ENCODE results near the gene KDM1A. TPM values are rescaled to one million over a fixed set of nuclear protein-coding genes. Genes with fewer than 3 reads are reported as not detected.
A peak's percentile ranks its signal among the peaks of the same experiment; 100 is the strongest.

Gene KDM1A
- total and polyA plus RNA-seq, 2 donors: 34.8 to 118 TPM

DNA sequence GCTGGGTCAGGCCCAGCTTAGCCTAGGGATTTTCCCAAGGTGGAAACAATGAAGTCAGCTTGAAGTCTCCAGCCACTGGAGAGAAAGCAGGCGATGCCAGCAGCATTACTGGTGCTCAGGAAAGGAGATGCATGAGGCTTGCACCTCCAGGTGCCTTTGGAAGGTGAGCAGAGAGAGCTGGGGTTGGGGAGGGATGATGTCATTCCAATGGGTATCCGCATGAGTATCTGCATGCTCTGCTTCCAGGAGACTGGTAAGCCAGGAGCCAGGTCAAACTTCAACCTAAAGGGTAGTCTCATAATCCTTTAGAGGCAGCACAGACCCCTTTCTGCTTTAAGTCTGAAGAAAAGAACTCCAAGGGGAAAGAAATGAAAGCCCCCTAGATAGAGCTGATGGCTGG is 68.8 kb downstream of the KDM1A start:
- H3K27ac ChIP-seq (ENCODE audit: low read depth in 1 of 2, low read length in 1 of 2): no peak overlapping the region
- WGBS: 97% methylated on average over 2 of the region's 2 CpGs
- DNase-seq (ENCODE audit: low read depth in 6 of 9, low spot score in 9 of 9): no peak

DNA sequence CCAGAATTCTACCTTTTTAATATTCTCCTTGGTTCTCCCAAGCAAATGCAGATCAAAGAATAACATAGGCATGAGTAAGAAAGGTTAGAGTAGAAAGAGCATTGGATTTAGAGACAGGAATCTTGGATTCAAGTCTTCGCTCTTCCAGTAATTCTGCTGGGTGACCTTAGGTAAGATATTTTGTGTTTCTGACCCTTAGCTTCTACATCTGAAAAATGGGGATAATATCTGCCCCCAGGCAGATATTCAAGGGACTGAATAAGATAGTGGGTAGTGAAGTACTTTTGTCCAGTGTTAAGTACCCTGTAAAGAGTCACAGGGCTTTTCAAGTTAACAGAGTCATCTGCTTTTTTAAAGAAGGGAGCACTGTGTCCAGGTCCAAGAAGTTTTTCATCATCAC is 70.8 kb downstream of the KDM1A start:
- H3K4me1 ChIP-seq (ENCODE audit: control insufficient read depth in 2 of 2, insufficient read depth in 2 of 2, low read length in 2 of 2): no peaks in the 10 kb centered on the region
- 99% methylated on average over 1 of the region's 1 CpG for WGBS
- no peak overlapping the region for H3K4me3 ChIP-seq (ENCODE audit: low read length in 2 of 2)
- H3K27me3 ChIP-seq (ENCODE audit: control insufficient read depth in 2 of 2, insufficient read depth in 1 of 2, low read length in 1 of 2): no peaks in the 10 kb centered on the region
- no peaks in the 10 kb centered on the region for H3K9me3 ChIP-seq (ENCODE audit: control insufficient read depth in 2 of 2, insufficient read depth in 1 of 2, low read length in 1 of 2)
- H3K27ac ChIP-seq (ENCODE audit: low read depth in 1 of 2, low read length in 1 of 2): no peak overlapping the region
- DNase-seq (ENCODE audit: low read depth in 6 of 9, low spot score in 9 of 9): no peak
- peaks cover 65 to 74% of the 10 kb centered on the region in 2 donors for H3K36me3 ChIP-seq (ENCODE audit: control insufficient read depth in 2 of 2, insufficient read depth in 2 of 2, low read length in 1 of 2)

More for the DNA sequence above, 68.8 kb downstream of the KDM1A start:
- Histone ChIP-seq H3K4me1 (ENCODE audit: control insufficient read depth in 2 of 2, insufficient read depth in 2 of 2, low read length in 2 of 2) (no peaks in the 10 kb centered on the region), H3K36me3 (ENCODE audit: control insufficient read depth in 2 of 2, insufficient read depth in 2 of 2, low read length in 1 of 2) (peaks cover 69 to 81% of the 10 kb centered on the region in 2 donors), H3K27me3 (ENCODE audit: control insufficient read depth in 2 of 2, insufficient read depth in 1 of 2, low read length in 1 of 2) (no peaks in the 10 kb centered on the region), H3K4me3 (ENCODE audit: low read length in 2 of 2) (no peak overlapping the region), H3K9me3 (ENCODE audit: control insufficient read depth in 2 of 2, insufficient read depth in 1 of 2, low read length in 1 of 2) (no peaks in the 10 kb centered on the region)

DNA sequence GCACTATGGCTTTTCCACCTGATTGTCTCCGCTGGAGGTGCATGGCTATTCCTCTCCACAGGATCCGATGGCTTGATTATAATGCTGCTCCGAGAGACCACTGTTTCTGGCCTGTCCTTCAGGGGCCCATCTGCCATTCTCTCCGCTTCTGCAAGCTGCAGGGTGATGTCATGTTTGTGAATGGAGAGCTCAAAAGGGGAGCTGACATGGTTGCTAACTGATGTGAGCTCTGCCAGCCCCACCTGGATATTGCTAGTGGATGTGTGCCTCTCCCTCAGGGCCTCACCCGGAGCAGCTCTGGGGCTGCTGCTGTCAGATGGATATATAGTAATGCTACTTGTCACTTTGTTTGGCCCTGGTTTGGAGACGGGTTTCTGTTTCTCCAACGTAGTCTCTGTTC is 72.3 kb downstream of the KDM1A start:
- Histone ChIP-seq H3K27me3 (ENCODE audit: control insufficient read depth in 2 of 2, insufficient read depth in 1 of 2, low read length in 1 of 2) (no peaks in the 10 kb centered on the region), H3K4me1 (ENCODE audit: control insufficient read depth in 2 of 2, insufficient read depth in 2 of 2, low read length in 2 of 2) (no peaks in the 10 kb centered on the region), H3K4me3 (ENCODE audit: low read length in 2 of 2) (no peak overlapping the region), H3K36me3 (ENCODE audit: control insufficient read depth in 2 of 2, insufficient read depth in 2 of 2, low read length in 1 of 2) (peaks cover 56 to 61% of the 10 kb centered on the region in 2 donors), H3K27ac (ENCODE audit: low read depth in 1 of 2, low read length in 1 of 2) (no peak overlapping the region), H3K9me3 (ENCODE audit: control insufficient read depth in 2 of 2, insufficient read depth in 1 of 2, low read length in 1 of 2) (no peaks in the 10 kb centered on the region)
- WGBS: 97% methylated on average over 7 of the region's 7 CpGs
- DNase-seq (ENCODE audit: low read depth in 6 of 9, low spot score in 9 of 9): no peak

- H3K27me3 ChIP-seq (ENCODE audit: control insufficient read depth in 2 of 2, insufficient read depth in 1 of 2, low read length in 1 of 2): no peaks in the 10 kb centered on the region
- WGBS: 88% methylated on average over 12 of the region's 12 CpGs
- H3K27ac ChIP-seq (ENCODE audit: low read depth in 1 of 2, low read length in 1 of 2): no peak overlapping the region
- H3K4me3 ChIP-seq (ENCODE audit: low read length in 2 of 2): no peak overlapping the region
- no peaks in the 10 kb centered on the region for H3K4me1 ChIP-seq (ENCODE audit: control insufficient read depth in 2 of 2, insufficient read depth in 2 of 2, low read length in 2 of 2)
- no peak for DNase-seq (ENCODE audit: low read depth in 6 of 9, low spot score in 9 of 9)
- H3K36me3 ChIP-seq (ENCODE audit: control insufficient read depth in 2 of 2, insufficient read depth in 2 of 2, low read length in 1 of 2): peaks cover 47 to 52% of the 10 kb centered on the region in 2 donors
- H3K9me3 ChIP-seq (ENCODE audit: control insufficient read depth in 2 of 2, insufficient read depth in 1 of 2, low read length in 1 of 2): no peaks in the 10 kb centered on the region
Measured at GRCh38 chr1:23092447-23092846, 73.2 kb downstream of the KDM1A start.

- 98% methylated on average over 6 of the region's 6 CpGs for WGBS
- no peak overlapping the region for H3K4me3 ChIP-seq (ENCODE audit: low read length in 2 of 2)
- no peaks in the 10 kb centered on the region for H3K9me3 ChIP-seq (ENCODE audit: control insufficient read depth in 2 of 2, insufficient read depth in 1 of 2, low read length in 1 of 2)
- H3K36me3 ChIP-seq (ENCODE audit: control insufficient read depth in 2 of 2, insufficient read depth in 2 of 2, low read length in 1 of 2): peaks cover 16 to 21% of the 10 kb centered on the region in 2 donors
- peaks cover 0 to 4% of the 10 kb centered on the region in 2 donors for H3K4me1 ChIP-seq (ENCODE audit: control insufficient read depth in 2 of 2, insufficient read depth in 2 of 2, low read length in 2 of 2)
- H3K27me3 ChIP-seq (ENCODE audit: control insufficient read depth in 2 of 2, insufficient read depth in 1 of 2, low read length in 1 of 2): no peaks in the 10 kb centered on the region
- DNase-seq (ENCODE audit: low read depth in 6 of 9, low spot score in 9 of 9): no peak
- H3K27ac ChIP-seq (ENCODE audit: low read depth in 1 of 2, low read length in 1 of 2): no peak overlapping the region
Measured at GRCh38 chr1:23097316-23097715, 78.0 kb downstream of the KDM1A start.

DNA sequence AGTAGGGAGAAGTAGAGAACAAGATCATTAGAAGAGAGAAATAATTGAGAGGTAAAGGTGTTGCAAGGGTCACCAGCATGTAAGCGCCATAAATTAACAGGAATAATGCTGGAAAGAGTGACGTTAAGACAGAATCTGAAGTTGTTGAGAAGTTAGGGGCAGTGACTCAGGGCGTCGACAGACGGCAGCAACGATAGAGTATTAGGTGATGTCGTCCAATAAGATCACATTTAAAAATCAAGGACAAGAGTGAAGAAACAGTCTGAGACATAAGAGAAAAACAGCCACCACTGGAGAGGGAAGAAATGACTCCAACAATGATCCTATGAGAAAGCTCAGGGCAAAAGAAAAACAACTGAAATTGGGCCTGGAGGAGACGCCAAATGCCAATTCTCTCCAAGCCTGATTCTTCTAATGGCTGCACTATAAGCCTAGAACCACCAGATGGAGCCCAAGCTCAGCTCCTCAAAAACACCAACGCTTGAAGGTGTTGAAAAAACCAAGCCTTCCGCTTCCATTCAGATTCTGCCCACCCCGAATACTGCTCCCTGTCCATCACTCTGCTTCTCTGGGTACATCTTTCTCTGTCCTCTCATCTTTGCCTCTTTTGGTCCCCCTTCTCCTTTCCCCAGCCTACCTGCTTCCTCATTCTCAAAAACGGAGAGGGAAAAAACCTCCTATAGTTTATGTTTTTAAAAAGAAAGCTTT is 79.3 kb downstream of the KDM1A start:
- H3K4me3 ChIP-seq (ENCODE audit: low read length in 2 of 2): no peak overlapping the region
- H3K27ac ChIP-seq (ENCODE audit: low read depth in 1 of 2, low read length in 1 of 2): no peak overlapping the region
- no peaks in the 10 kb centered on the region for H3K27me3 ChIP-seq (ENCODE audit: control insufficient read depth in 2 of 2, insufficient read depth in 1 of 2, low read length in 1 of 2)
- 74% methylated on average over 12 of the region's 12 CpGs for WGBS
- H3K4me1 ChIP-seq (ENCODE audit: control insufficient read depth in 2 of 2, insufficient read depth in 2 of 2, low read length in 2 of 2): peaks cover 0 to 4% of the 10 kb centered on the region in 2 donors
- H3K9me3 ChIP-seq (ENCODE audit: control insufficient read depth in 2 of 2, insufficient read depth in 1 of 2, low read length in 1 of 2): no peaks in the 10 kb centered on the region
- peak; percentile 14 to 80 (median 60) for DNase-seq (ENCODE audit: low read depth in 6 of 9, low spot score in 9 of 9)
- H3K36me3 ChIP-seq (ENCODE audit: control insufficient read depth in 2 of 2, insufficient read depth in 2 of 2, low read length in 1 of 2): peaks cover 7 to 8% of the 10 kb centered on the region in 2 donors

GRCh38 chr1:23099171-23099536 is 79.9 kb downstream of the KDM1A start:
- Histone ChIP-seq H3K4me3 (ENCODE audit: low read length in 2 of 2) (no peak overlapping the region), H3K27ac (ENCODE audit: low read depth in 1 of 2, low read length in 1 of 2) (no peak overlapping the region), H3K4me1 (ENCODE audit: control insufficient read depth in 2 of 2, insufficient read depth in 2 of 2, low read length in 2 of 2) (peaks cover 0 to 6% of the 10 kb centered on the region in 2 donors), H3K36me3 (ENCODE audit: control insufficient read depth in 2 of 2, insufficient read depth in 2 of 2, low read length in 1 of 2) (peaks cover 2 to 3% of the 10 kb centered on the region in 2 donors), H3K27me3 (ENCODE audit: control insufficient read depth in 2 of 2, insufficient read depth in 1 of 2, low read length in 1 of 2) (no peaks in the 10 kb centered on the region), H3K9me3 (ENCODE audit: control insufficient read depth in 2 of 2, insufficient read depth in 1 of 2, low read length in 1 of 2) (no peaks in the 10 kb centered on the region)
- WGBS: 99% methylated on average over 1 of the region's 1 CpG
- no peak for DNase-seq (ENCODE audit: low read depth in 6 of 9, low spot score in 9 of 9)

- Histone ChIP-seq H3K27me3 (ENCODE audit: control insufficient read depth in 2 of 2, insufficient read depth in 1 of 2, low read length in 1 of 2) (no peaks in the 10 kb centered on the region), H3K4me1 (ENCODE audit: control insufficient read depth in 2 of 2, insufficient read depth in 2 of 2, low read length in 2 of 2) (peaks cover 0 to 6% of the 10 kb centered on the region in 2 donors), H3K36me3 (ENCODE audit: control insufficient read depth in 2 of 2, insufficient read depth in 2 of 2, low read length in 1 of 2) (no peaks in the 10 kb centered on the region), H3K4me3 (ENCODE audit: low read length in 2 of 2) (no peak overlapping the region), H3K27ac (ENCODE audit: low read depth in 1 of 2, low read length in 1 of 2) (no peak overlapping the region), H3K9me3 (ENCODE audit: control insufficient read depth in 2 of 2, insufficient read depth in 1 of 2, low read length in 1 of 2) (no peaks in the 10 kb centered on the region)
- no peak for DNase-seq (ENCODE audit: low read depth in 6 of 9, low spot score in 9 of 9)
- 68% methylated on average over 3 of the region's 3 CpGs for WGBS
Measured at GRCh38 chr1:23100074-23100748, 80.9 kb downstream of the KDM1A start.

DNA sequence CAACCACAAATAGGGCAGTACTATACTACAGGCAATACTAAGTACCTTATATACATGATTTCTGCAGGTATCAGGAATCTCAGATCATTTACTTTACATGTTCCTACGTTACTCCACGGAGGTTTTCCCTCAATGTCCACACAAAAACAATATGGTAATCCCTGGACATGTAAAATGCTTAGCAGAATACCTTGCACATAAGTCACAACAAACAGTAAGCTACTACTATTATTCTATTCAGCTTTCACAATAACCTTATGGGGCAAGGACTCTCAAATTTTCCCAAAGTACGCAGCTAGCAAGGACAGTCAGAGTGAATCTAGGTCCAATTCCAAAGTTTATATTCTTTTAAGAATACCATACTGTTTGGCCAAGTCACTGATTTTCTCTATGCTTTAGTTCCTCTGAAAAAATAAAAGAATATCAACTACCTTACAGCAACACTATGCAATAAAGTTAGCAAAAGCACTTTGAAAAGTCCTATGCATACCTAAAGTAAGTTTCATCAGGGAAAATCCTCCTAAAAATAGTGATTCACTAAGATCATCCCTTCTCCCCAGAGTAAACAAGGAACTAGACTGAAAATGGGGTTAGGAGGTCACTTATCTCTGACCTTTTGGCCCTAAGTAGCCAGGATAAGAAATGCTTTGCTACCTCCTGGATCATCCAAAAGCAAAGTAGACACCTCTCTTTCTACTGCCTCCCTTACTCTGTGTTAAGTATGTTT is 82.0 kb downstream of the KDM1A start:
- H3K36me3 ChIP-seq (ENCODE audit: control insufficient read depth in 2 of 2, insufficient read depth in 2 of 2, low read length in 1 of 2): no peaks in the 10 kb centered on the region
- DNase-seq (ENCODE audit: low read depth in 6 of 9, low spot score in 9 of 9): no peak
- H3K4me1 ChIP-seq (ENCODE audit: control insufficient read depth in 2 of 2, insufficient read depth in 2 of 2, low read length in 2 of 2): peaks cover 0 to 6% of the 10 kb centered on the region in 2 donors
- no peak overlapping the region for H3K4me3 ChIP-seq (ENCODE audit: low read length in 2 of 2)
- H3K27me3 ChIP-seq (ENCODE audit: control insufficient read depth in 2 of 2, insufficient read depth in 1 of 2, low read length in 1 of 2): no peaks in the 10 kb centered on the region
- no peaks in the 10 kb centered on the region for H3K9me3 ChIP-seq (ENCODE audit: control insufficient read depth in 2 of 2, insufficient read depth in 1 of 2, low read length in 1 of 2)
- no peak overlapping the region for H3K27ac ChIP-seq (ENCODE audit: low read depth in 1 of 2, low read length in 1 of 2)
- WGBS: over 99% methylated on average over 3 of the region's 3 CpGs
